Panc1 (cell line): ENCODE results near the gene RIPK3.

ENCODE experiments used
- POLR2AphosphoS5 ChIP-seq: IDR thresholded peaks from 2 replicates; pipeline ENCODE4 v1.6.1; 2012; ENCODE audit warnings: mild to moderate bottlenecking, low read depth, low read length, moderate library complexity
- SIN3A ChIP-seq: IDR thresholded peaks from 2 replicates; pipeline ENCODE4 v1.6.1; 2012; ENCODE audit warnings: low read depth, mild to moderate bottlenecking, low read length, moderate library complexity, borderline replicate concordance; ENCODE audit not compliant: insufficient read depth
- TCF7L2 ChIP-seq: IDR thresholded peaks from 2 replicates; pipeline ENCODE4 v1.6.1; 2011; ENCODE audit warnings: mild to moderate bottlenecking, low read depth, low read length, inconsistent platforms
- TF ChIP-seq, protein P1 (sequence below): fragments of 450-650 bp; IDR thresholded peaks from 2 replicates; pipeline ENCODE4 v1.5.1; 2017; ENCODE audit warnings: mild to moderate bottlenecking

GRCh38 chr14:24315243-24315806 is 24.5 kb downstream of the RIPK3 start:
- TF ChIP-seq, protein P1, sequence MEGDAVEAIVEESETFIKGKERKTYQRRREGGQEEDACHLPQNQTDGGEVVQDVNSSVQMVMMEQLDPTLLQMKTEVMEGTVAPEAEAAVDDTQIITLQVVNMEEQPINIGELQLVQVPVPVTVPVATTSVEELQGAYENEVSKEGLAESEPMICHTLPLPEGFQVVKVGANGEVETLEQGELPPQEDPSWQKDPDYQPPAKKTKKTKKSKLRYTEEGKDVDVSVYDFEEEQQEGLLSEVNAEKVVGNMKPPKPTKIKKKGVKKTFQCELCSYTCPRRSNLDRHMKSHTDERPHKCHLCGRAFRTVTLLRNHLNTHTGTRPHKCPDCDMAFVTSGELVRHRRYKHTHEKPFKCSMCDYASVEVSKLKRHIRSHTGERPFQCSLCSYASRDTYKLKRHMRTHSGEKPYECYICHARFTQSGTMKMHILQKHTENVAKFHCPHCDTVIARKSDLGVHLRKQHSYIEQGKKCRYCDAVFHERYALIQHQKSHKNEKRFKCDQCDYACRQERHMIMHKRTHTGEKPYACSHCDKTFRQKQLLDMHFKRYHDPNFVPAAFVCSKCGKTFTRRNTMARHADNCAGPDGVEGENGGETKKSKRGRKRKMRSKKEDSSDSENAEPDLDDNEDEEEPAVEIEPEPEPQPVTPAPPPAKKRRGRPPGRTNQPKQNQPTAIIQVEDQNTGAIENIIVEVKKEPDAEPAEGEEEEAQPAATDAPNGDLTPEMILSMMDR, result no peak
- no peak for TF ChIP-seq POLR2AphosphoS5
- no peak for TF ChIP-seq SIN3A
- TF ChIP-seq TCF7L2, result no peak
